ENCODE measurements around the gene ROCK2. TPM values are rescaled to one million over a fixed set of nuclear protein-coding genes. Genes with fewer than 3 reads are reported as not detected.
A peak's percentile ranks its signal among the peaks of the same experiment; 100 is the strongest.

ROCK2 gene
- total and polyA plus RNA-seq, 2 donors (not counting 1 experiment from before 2014, with no cell fraction given), result 32.0 to 58.1 TPM

- H3K27ac ChIP-seq (ENCODE audit: insufficient read depth, low read length), result peak overlapping the region; percentile 90
- no peaks in the 10 kb centered on the region for H4K20me1 ChIP-seq (ENCODE audit: control insufficient read depth, extremely low read depth, insufficient read depth, low read length)
- H3K36me3 ChIP-seq (ENCODE audit: control insufficient read depth, insufficient read depth, low read length), result no peaks in the 10 kb centered on the region
- peaks cover 8% of the 10 kb centered on the region for H3K4me1 ChIP-seq (ENCODE audit: control insufficient read depth, extremely low read depth, insufficient read depth, low read length)
- no peaks in the 10 kb centered on the region for H3K79me2 ChIP-seq (ENCODE audit: control insufficient read depth, insufficient read depth, low read length)
- DNase-seq (ENCODE audit: low read depth in 2 of 2), result peak; percentile 90 to 96
- no peaks in the 10 kb centered on the region for H3K27me3 ChIP-seq (ENCODE audit: control insufficient read depth, insufficient read depth, low read length)
- TF ChIP-seq EZH2 (IDR thresholded peaks at IDR 0.05; ENCODE audit: low read length, missing control alignments), result no peak
- TF ChIP-seq CTCF (conservative IDR thresholded peaks at IDR 0.05 in 1 of 2, IDR thresholded peaks at IDR 0.05 in 1 of 2; ENCODE audit: low read depth in 1 of 2, low read length in 2 of 2), result no peak
- peak overlapping the region; percentile 94 for H2AFZ ChIP-seq (ENCODE audit: low read length)
- H3K9ac ChIP-seq (ENCODE audit: insufficient read depth, low read length), result peak overlapping the region; percentile 62
- peak overlapping the region; percentile 44 to 64 (median 51) for H3K4me3 ChIP-seq (replicated peaks in 1 of 4; ENCODE audit: control extremely low read depth in 1 of 4, insufficient read depth in 1 of 4, low read depth in 3 of 4, low read length in 4 of 4)
- H3K4me2 ChIP-seq (ENCODE audit: extremely low read depth, insufficient read depth, low read length), result peak overlapping the region; percentile 97
- no peaks in the 10 kb centered on the region for H3K9me3 ChIP-seq (ENCODE audit: control insufficient read depth, insufficient read depth, low read depth, low read length)
These were observed 189.5 kb downstream of the ROCK2 start for GRCh38 chr2:11154923-11155380.

GRCh38 chr2:11154016-11154922, 190.2 kb downstream of the ROCK2 start:
- no peaks in the 10 kb centered on the region for H3K36me3 ChIP-seq (ENCODE audit: control insufficient read depth, insufficient read depth, low read length)
- H3K9me3 ChIP-seq (ENCODE audit: control insufficient read depth, insufficient read depth, low read depth, low read length), result no peaks in the 10 kb centered on the region
- H3K9ac ChIP-seq (ENCODE audit: insufficient read depth, low read length), result peak overlapping the region; percentile 62
- peak overlapping the region; percentile 44 to 64 (median 51) for H3K4me3 ChIP-seq (replicated peaks in 1 of 4; ENCODE audit: control extremely low read depth in 1 of 4, insufficient read depth in 1 of 4, low read depth in 3 of 4, low read length in 4 of 4)
- H3K4me1 ChIP-seq (ENCODE audit: control insufficient read depth, extremely low read depth, insufficient read depth, low read length), result peaks cover 8% of the 10 kb centered on the region
- H4K20me1 ChIP-seq (ENCODE audit: control insufficient read depth, extremely low read depth, insufficient read depth, low read length), result no peaks in the 10 kb centered on the region
- peak overlapping the region; percentile 94 for H2AFZ ChIP-seq (ENCODE audit: low read length)
- H3K4me2 ChIP-seq (ENCODE audit: extremely low read depth, insufficient read depth, low read length), result peak overlapping the region; percentile 97
- no peaks in the 10 kb centered on the region for H3K27me3 ChIP-seq (ENCODE audit: control insufficient read depth, insufficient read depth, low read length)
- H3K27ac ChIP-seq (ENCODE audit: insufficient read depth, low read length), result peak overlapping the region; percentile 90
- no peaks in the 10 kb centered on the region for H3K79me2 ChIP-seq (ENCODE audit: control insufficient read depth, insufficient read depth, low read length)
- no peak for TF ChIP-seq CTCF (conservative IDR thresholded peaks at IDR 0.05 in 1 of 2, IDR thresholded peaks at IDR 0.05 in 1 of 2; ENCODE audit: low read depth in 1 of 2, low read length in 2 of 2)
- TF ChIP-seq EZH2 (IDR thresholded peaks at IDR 0.05; ENCODE audit: low read length, missing control alignments), result no peak
- DNase-seq (ENCODE audit: low read depth in 2 of 2), result no peak

GRCh38 chr2:11152591-11152990, 191.8 kb downstream of the ROCK2 start:
- no peak for DNase-seq (ENCODE audit: low read depth in 2 of 2)
- Histone ChIP-seq H3K27ac (ENCODE audit: insufficient read depth, low read length) (no peak overlapping the region), H3K4me1 (ENCODE audit: control insufficient read depth, extremely low read depth, insufficient read depth, low read length) (peaks cover 8% of the 10 kb centered on the region), H3K36me3 (ENCODE audit: control insufficient read depth, insufficient read depth, low read length) (no peaks in the 10 kb centered on the region), H3K9ac (ENCODE audit: insufficient read depth, low read length) (no peak overlapping the region), H3K79me2 (ENCODE audit: control insufficient read depth, insufficient read depth, low read length) (no peaks in the 10 kb centered on the region), H3K4me3 (replicated peaks in 1 of 4; ENCODE audit: control extremely low read depth in 1 of 4, insufficient read depth in 1 of 4, low read depth in 3 of 4, low read length in 4 of 4) (no peak overlapping the region), H3K9me3 (ENCODE audit: control insufficient read depth, insufficient read depth, low read depth, low read length) (no peaks in the 10 kb centered on the region), H4K20me1 (ENCODE audit: control insufficient read depth, extremely low read depth, insufficient read depth, low read length) (no peaks in the 10 kb centered on the region), H2AFZ (ENCODE audit: low read length) (no peak overlapping the region), H3K4me2 (ENCODE audit: extremely low read depth, insufficient read depth, low read length) (no peak overlapping the region), H3K27me3 (ENCODE audit: control insufficient read depth, insufficient read depth, low read length) (no peaks in the 10 kb centered on the region)
- TF ChIP-seq CTCF (conservative IDR thresholded peaks at IDR 0.05 in 1 of 2, IDR thresholded peaks at IDR 0.05 in 1 of 2; ENCODE audit: low read depth in 1 of 2, low read length in 2 of 2) (no peak), EZH2 (IDR thresholded peaks at IDR 0.05; ENCODE audit: low read length, missing control alignments) (no peak)
